ENCODE data around the gene PPARG.
"Not testable (repeated sequence)": the region's sequence is repeated elsewhere in the genome, so short reads cannot be mapped to it uniquely, and the experiment has no call there.

The PPARG gene

GRCh38 chr3:12384451-12385233 is 95.8 kb downstream of the PPARG start:
- in situ Hi-C loops (cut with HindIII; ENCODE audit: low pct_unique_long_range_greater_than_20kb, low sequenced_read_pairs), result no loop called here
- TF ChIP-seq JUND (IDR thresholded peaks at IDR 0.05; ENCODE audit: low read depth), result no peak
- DNase-seq (ENCODE audit: low read depth in 1 of 2, low spot score in 1 of 2), result no peak

- in situ Hi-C loops (cut with HindIII; ENCODE audit: low pct_unique_long_range_greater_than_20kb, low sequenced_read_pairs); DNase-seq (ENCODE audit: low read depth in 1 of 2, low spot score in 1 of 2): not testable (repeated sequence)
Measured at GRCh38 chr3:12386514-12387291, 97.8 kb downstream of the PPARG start.

GRCh38 chr3:12388185-12388584 is 99.3 kb downstream of the PPARG start:
- no peak for TF ChIP-seq JUND (IDR thresholded peaks at IDR 0.05; ENCODE audit: low read depth)
- in situ Hi-C loops (cut with HindIII; ENCODE audit: low pct_unique_long_range_greater_than_20kb, low sequenced_read_pairs), result no loop called here
- no peak for DNase-seq (ENCODE audit: low read depth in 1 of 2, low spot score in 1 of 2)

- no peak for DNase-seq (ENCODE audit: low read depth in 1 of 2, low spot score in 1 of 2)
- in situ Hi-C loops (cut with HindIII; ENCODE audit: low pct_unique_long_range_greater_than_20kb, low sequenced_read_pairs), result no loop called here
- no peak for TF ChIP-seq JUND (IDR thresholded peaks at IDR 0.05; ENCODE audit: low read depth)
Measured at GRCh38 chr3:12392101-12392878, 103.4 kb downstream of the PPARG start.

GRCh38 chr3:12393894-12394293 is 105.0 kb downstream of the PPARG start:
- no peak for TF ChIP-seq JUND (IDR thresholded peaks at IDR 0.05; ENCODE audit: low read depth)
- no peak for DNase-seq (ENCODE audit: low read depth in 1 of 2, low spot score in 1 of 2)
- in situ Hi-C loops (cut with HindIII; ENCODE audit: low pct_unique_long_range_greater_than_20kb, low sequenced_read_pairs), result no loop called here

- in situ Hi-C loops (cut with HindIII; ENCODE audit: low pct_unique_long_range_greater_than_20kb, low sequenced_read_pairs), result no loop called here
- no peak for TF ChIP-seq JUND (IDR thresholded peaks at IDR 0.05; ENCODE audit: low read depth)
- DNase-seq (ENCODE audit: low read depth in 1 of 2, low spot score in 1 of 2), result no peak
Measured at GRCh38 chr3:12394569-12395271, 105.8 kb downstream of the PPARG start.

- DNase-seq (ENCODE audit: low read depth in 1 of 2, low spot score in 1 of 2), result no peak
- no peak for TF ChIP-seq JUND (IDR thresholded peaks at IDR 0.05; ENCODE audit: low read depth)
- in situ Hi-C loops (cut with HindIII; ENCODE audit: low pct_unique_long_range_greater_than_20kb, low sequenced_read_pairs), result no loop called here
Measured at GRCh38 chr3:12395349-12396012, 106.6 kb downstream of the PPARG start.

GRCh38 chr3:12396471-12396870 is 107.6 kb downstream of the PPARG start:
- in situ Hi-C loops (cut with HindIII; ENCODE audit: low pct_unique_long_range_greater_than_20kb, low sequenced_read_pairs), result no loop called here
- no peak for DNase-seq (ENCODE audit: low read depth in 1 of 2, low spot score in 1 of 2)
- TF ChIP-seq JUND (IDR thresholded peaks at IDR 0.05; ENCODE audit: low read depth), result no peak

GRCh38 chr3:12399226-12399625 is 110.4 kb downstream of the PPARG start:
- TF ChIP-seq JUND (IDR thresholded peaks at IDR 0.05; ENCODE audit: low read depth), result no peak
- in situ Hi-C loops (cut with HindIII; ENCODE audit: low pct_unique_long_range_greater_than_20kb, low sequenced_read_pairs), result no loop called here
- no peak for DNase-seq (ENCODE audit: low read depth in 1 of 2, low spot score in 1 of 2)

- in situ Hi-C loops (cut with HindIII; ENCODE audit: low pct_unique_long_range_greater_than_20kb, low sequenced_read_pairs), result no loop called here
- TF ChIP-seq JUND (IDR thresholded peaks at IDR 0.05; ENCODE audit: low read depth), result no peak
- no peak for DNase-seq (ENCODE audit: low read depth in 1 of 2, low spot score in 1 of 2)
Measured at GRCh38 chr3:12400616-12401194, 111.8 kb downstream of the PPARG start.

GRCh38 chr3:12401208-12401607 is 112.3 kb downstream of the PPARG start:
- in situ Hi-C loops (cut with HindIII; ENCODE audit: low pct_unique_long_range_greater_than_20kb, low sequenced_read_pairs), result no loop called here
- no peak for TF ChIP-seq JUND (IDR thresholded peaks at IDR 0.05; ENCODE audit: low read depth)
- DNase-seq (ENCODE audit: low read depth in 1 of 2, low spot score in 1 of 2), result no peak

All from T47D (cell line).